OCI-LY3 (cell line): ENCODE measurements around the gene ZP4.
A peak's percentile ranks its signal among the peaks of the same experiment; 100 is the strongest.

Experiments used
- H2AFZ ChIP-seq: fragments of 200-600, 300-600 bp; shearing (Covaris generic); 2 replicates; pipeline ENCODE4 v1.6.0; 2014; ENCODE audit warnings: antibody characterized with exemption, low read depth, low read length
- H3K27ac ChIP-seq: fragments of 200-600, 300-600 bp; sonication (generic); 2 replicates; pipeline ENCODE4 v1.5.1; 2014; ENCODE audit warnings: mild to moderate bottlenecking, low read length, moderate library complexity, mixed read lengths
- H3K27me3 ChIP-seq: fragments of 200-600, 300-600 bp; sonication (generic); 2 replicates; pipeline ENCODE4 v1.6.1; 2014; ENCODE audit warnings: low read depth, low read length, mixed read lengths
- H3K36me3 ChIP-seq: fragments of 200-600, 300-600 bp; sonication (generic); replicated peaks from 2 replicates; pipeline ENCODE3; 2014; ENCODE audit warnings: low read depth, low read length, mixed read lengths
- H3K4me1 ChIP-seq: fragments of 300-600, 200-600 bp; sonication (generic); 2 replicates; pipeline ENCODE4 v1.6.1; 2014; ENCODE audit warnings: low read length, mixed read lengths
- H3K4me2 ChIP-seq: fragments of 200-600, 300-600 bp; sonication (generic); 2 replicates; pipeline ENCODE4 v1.6.1; 2014; ENCODE audit warnings: low read length, mixed read lengths
- H3K4me3 ChIP-seq: fragments of 300-600, 200-600 bp; sonication (generic); 2 replicates; pipeline ENCODE4 v1.5.1; 2014; ENCODE audit warnings: antibody characterized with exemption, mild to moderate bottlenecking, low read length, moderate library complexity
- H3K79me2 ChIP-seq: fragments of 300-600, 200-600 bp; shearing (Covaris generic); 2 replicates; pipeline ENCODE4 v1.6.1; 2014; ENCODE audit warnings: mild to moderate bottlenecking, low read length, mixed read lengths
- H3K9ac ChIP-seq: fragments of 300-600, 200-600 bp; shearing (Covaris generic); 2 replicates; pipeline ENCODE4 v1.6.0; 2014; ENCODE audit warnings: mild to moderate bottlenecking, low read length, moderate library complexity
- H3K9me3 ChIP-seq: fragments of 200-600, 300-600 bp; shearing (Covaris generic); 2 replicates; pipeline ENCODE4 v1.6.1; 2014; ENCODE audit warnings: low read length, mixed read lengths; ENCODE audit not compliant: insufficient read depth
- H4K20me1 ChIP-seq: fragments of 200-600, 300-600 bp; sonication (generic); 2 replicates; pipeline ENCODE4 v1.6.1; 2016; ENCODE audit warnings: low read length, mixed read lengths; ENCODE audit not compliant: insufficient read depth
- CTCF ChIP-seq: fragments of 200-600, 300-600 bp; sonication (generic); IDR thresholded peaks from 2 replicates; pipeline ENCODE4 v1.5.1; 2014; ENCODE audit warnings: antibody characterized with exemption, low read length, low read depth
- EZH2phosphoT487 ChIP-seq: fragments of 200-600 bp; shearing (Covaris generic); IDR thresholded peaks from 2 replicates; pipeline ENCODE4 v1.6.1; 2018; ENCODE audit warnings: antibody characterized with exemption, mixed run types, low read depth

Gene ZP4

GRCh38 chr1:237891266-237891665 is 544 bp upstream of the ZP4 start:
- H3K27me3 ChIP-seq: no peaks in the 10 kb centered on the region
- H3K4me3 ChIP-seq: no peak overlapping the region
- no peak overlapping the region for H2AFZ ChIP-seq
- peak overlapping the region; percentile 78; the same call in 1 of the 2 replicates for H3K4me2 ChIP-seq
- no peak for TF ChIP-seq EZH2phosphoT487
- H3K9ac ChIP-seq: no peak overlapping the region
- peaks cover 48% of the 10 kb centered on the region for H3K4me1 ChIP-seq
- no peaks in the 10 kb centered on the region for H3K36me3 ChIP-seq
- no peaks in the 10 kb centered on the region for H3K79me2 ChIP-seq
- H4K20me1 ChIP-seq: no peaks in the 10 kb centered on the region
- no peak overlapping the region for H3K27ac ChIP-seq
- H3K9me3 ChIP-seq: no peaks in the 10 kb centered on the region

- Histone ChIP-seq H3K27ac (no peak overlapping the region), H3K4me3 (peak overlapping the region; percentile 59), H3K27me3 (no peaks in the 10 kb centered on the region), H3K9ac (peak overlapping the region; percentile 5; the same call in 1 of the 2 replicates), H3K79me2 (no peaks in the 10 kb centered on the region), H3K4me1 (peaks cover 48% of the 10 kb centered on the region), H2AFZ (peak overlapping the region; percentile 52), H4K20me1 (no peaks in the 10 kb centered on the region), H3K36me3 (no peaks in the 10 kb centered on the region), H3K4me2 (peak overlapping the region; percentile 78), H3K9me3 (no peaks in the 10 kb centered on the region)
- TF ChIP-seq EZH2phosphoT487 (no peak), CTCF (no peak)
Observed at GRCh38 chr1:237890416-237890815, 306 bp downstream of the ZP4 start.

- Histone ChIP-seq H3K9me3 (no peaks in the 10 kb centered on the region), H3K36me3 (no peaks in the 10 kb centered on the region), H4K20me1 (no peaks in the 10 kb centered on the region), H3K4me2 (peak overlapping the region; percentile 8; the same call in 1 of the 2 replicates), H3K79me2 (no peaks in the 10 kb centered on the region), H3K4me3 (no peak overlapping the region), H3K27me3 (no peaks in the 10 kb centered on the region), H3K4me1 (peaks cover 48% of the 10 kb centered on the region), H2AFZ (no peak overlapping the region), H3K27ac (no peak overlapping the region), H3K9ac (no peak overlapping the region)
- no peak for TF ChIP-seq EZH2phosphoT487
- TF ChIP-seq CTCF: no peak
Observed at GRCh38 chr1:237888143-237888542, 2.6 kb downstream of the ZP4 start.

GRCh38 chr1:237887542-237887941 is 3.2 kb downstream of the ZP4 start:
- Histone ChIP-seq H2AFZ (no peak overlapping the region), H3K9ac (no peak overlapping the region), H3K27ac (no peak overlapping the region), H3K27me3 (no peaks in the 10 kb centered on the region), H4K20me1 (no peaks in the 10 kb centered on the region), H3K4me3 (no peak overlapping the region), H3K79me2 (no peaks in the 10 kb centered on the region), H3K36me3 (no peaks in the 10 kb centered on the region), H3K9me3 (no peaks in the 10 kb centered on the region), H3K4me1 (peaks cover 48% of the 10 kb centered on the region), H3K4me2 (no peak overlapping the region)
- no peak for TF ChIP-seq CTCF
- TF ChIP-seq EZH2phosphoT487: no peak

- no peaks in the 10 kb centered on the region for H3K9me3 ChIP-seq
- TF ChIP-seq CTCF (no peak), EZH2phosphoT487 (no peak)
- no peak overlapping the region for H3K4me2 ChIP-seq
- no peaks in the 10 kb centered on the region for H3K27me3 ChIP-seq
- peaks cover 30% of the 10 kb centered on the region for H3K4me1 ChIP-seq
- H3K4me3 ChIP-seq: no peak overlapping the region
- no peak overlapping the region for H3K27ac ChIP-seq
- H3K36me3 ChIP-seq: no peaks in the 10 kb centered on the region
- H3K9ac ChIP-seq: no peak overlapping the region
- no peak overlapping the region for H2AFZ ChIP-seq
- no peaks in the 10 kb centered on the region for H4K20me1 ChIP-seq
- H3K79me2 ChIP-seq: no peaks in the 10 kb centered on the region
Observed at GRCh38 chr1:237884237-237884636, 6.5 kb downstream of the ZP4 start.
